Peyer's patch (tissue), 4 donors: ENCODE results near the gene CELSR3. TPM values are rescaled to one million over a fixed set of nuclear protein-coding genes. Genes with fewer than 3 reads are reported as not detected.

Experiments
- DNase-seq, 3 donors: peaks; one replicate each; pipeline ENCODE4 v3.0.0-alpha.2; 2017 to 2019
- H3K27ac ChIP-seq, 4 donors: fragments of 200-600 bp; sonication (generic); one replicate each; pipeline ENCODE4 v1.5.1; 2016 to 2019
- H3K27me3 ChIP-seq, 2 donors: fragments of 200-600 bp; sonication (generic); one replicate each; pipeline ENCODE4 v1.5.1; 2019
- H3K36me3 ChIP-seq, 3 donors: fragments of 200-600 bp; sonication (generic); one replicate each; pipeline ENCODE4 v1.5.1; 2016 to 2019
- H3K4me1 ChIP-seq, 4 donors: fragments of 200-600 bp; sonication (generic); one replicate each; pipeline ENCODE4 v1.5.1; 2016 to 2019
- H3K4me3 ChIP-seq, 4 donors: fragments of 200-600 bp; sonication (generic); 1 replicate in 3 of 4; 2 replicates in 1 of 4; pipeline ENCODE4 v1.5.1; 2016 to 2019; ENCODE audit warnings: mild to moderate bottlenecking in 1 of 4
- H3K9me3 ChIP-seq, 4 donors: fragments of 200-600 bp; sonication (generic); one replicate each; pipeline ENCODE4 v1.5.1; 2016 to 2019; ENCODE audit warnings: mild to moderate bottlenecking in 1 of 4
- CTCF ChIP-seq, 6 experiments: fragments of 450-650 bp in 4 of 6; fragments of 200-600 bp in 2 of 6; sonication (generic) in 1 of 6; IDR thresholded peaks; one replicate each; pipeline ENCODE4 v1.5.1; 2017 to 2019; ENCODE audit warnings: antibody characterized with exemption in 6 of 6, mild to moderate bottlenecking in 3 of 6, moderate library complexity in 1 of 6
- POLR2A ChIP-seq, 2 donors: fragments of 450-650 bp; IDR thresholded peaks; one replicate each; pipeline ENCODE4 v1.5.1; 2017; ENCODE audit warnings: antibody characterized with exemption in 2 of 2, mild to moderate bottlenecking in 2 of 2, moderate library complexity in 2 of 2
- total RNA-seq, 4 donors: library from RNA; depleted of rRNA; stranded (reverse); fragments of >200 nt; gene quantifications; one replicate each; pipeline ENCODE4 v1.1.0, GENCODE V29; 2016

Gene CELSR3
- total RNA-seq, 4 donors from 2014 or later: 2.3 to 5.0 (median 2.9) TPM

GRCh38 chr3:48631516-48632448, 30.9 kb downstream of the CELSR3 start:
- no peak for TF ChIP-seq POLR2A (IDR thresholded peaks at IDR 0.05)
- no peak for TF ChIP-seq CTCF (IDR thresholded peaks at IDR 0.05)
- no peak overlapping the region for H3K4me3 ChIP-seq
- no peak overlapping the region for H3K27ac ChIP-seq
- peaks cover 0 to 22% (median 4%) of the 10 kb centered on the region in 4 donors for H3K4me1 ChIP-seq
- peaks cover 0 to 62% (median 0%) of the 10 kb centered on the region in 3 donors for H3K36me3 ChIP-seq
- no peaks in the 10 kb centered on the region for H3K27me3 ChIP-seq
- DNase-seq: no peak
- H3K9me3 ChIP-seq: no peaks in the 10 kb centered on the region

- DNase-seq: no peak
- Histone ChIP-seq H3K4me3 (no peak overlapping the region), H3K27me3 (no peaks in the 10 kb centered on the region), H3K27ac (no peak overlapping the region), H3K4me1 (peaks cover 0 to 14% (median 2%) of the 10 kb centered on the region in 4 donors), H3K36me3 (peaks cover 0 to 70% (median 0%) of the 10 kb centered on the region in 3 donors), H3K9me3 (no peaks in the 10 kb centered on the region)
- TF ChIP-seq CTCF (IDR thresholded peaks at IDR 0.05): no peak
- no peak for TF ChIP-seq POLR2A (IDR thresholded peaks at IDR 0.05)
Measured at GRCh38 chr3:48630833-48631232, 31.9 kb downstream of the CELSR3 start.

- Histone ChIP-seq H3K27me3 (no peaks in the 10 kb centered on the region), H3K36me3 (peaks cover 0 to 74% (median 0%) of the 10 kb centered on the region in 3 donors), H3K4me1 (peaks cover 0 to 14% (median 2%) of the 10 kb centered on the region in 4 donors), H3K9me3 (no peaks in the 10 kb centered on the region), H3K27ac (no peak overlapping the region), H3K4me3 (no peak overlapping the region)
- no peak for TF ChIP-seq POLR2A (IDR thresholded peaks at IDR 0.05)
- no peak for TF ChIP-seq CTCF (IDR thresholded peaks at IDR 0.05)
- DNase-seq: no peak
Measured at GRCh38 chr3:48630407-48630806, 32.3 kb downstream of the CELSR3 start.

- H3K4me3 ChIP-seq: no peak overlapping the region
- peaks cover 0 to 79% (median 0%) of the 10 kb centered on the region in 3 donors for H3K36me3 ChIP-seq
- TF ChIP-seq POLR2A (IDR thresholded peaks at IDR 0.05): no peak
- no peak for TF ChIP-seq CTCF (IDR thresholded peaks at IDR 0.05)
- no peak overlapping the region for H3K27ac ChIP-seq
- no peaks in the 10 kb centered on the region for H3K27me3 ChIP-seq
- no peak for DNase-seq
- H3K9me3 ChIP-seq: no peaks in the 10 kb centered on the region
- peaks cover 0 to 14% (median 2%) of the 10 kb centered on the region in 4 donors for H3K4me1 ChIP-seq
Measured at GRCh38 chr3:48629894-48630293, 32.8 kb downstream of the CELSR3 start.

- DNase-seq: no peak
- H3K27me3 ChIP-seq: no peaks in the 10 kb centered on the region
- H3K27ac ChIP-seq: no peak overlapping the region
- no peak overlapping the region for H3K4me3 ChIP-seq
- no peaks in the 10 kb centered on the region for H3K9me3 ChIP-seq
- TF ChIP-seq CTCF (IDR thresholded peaks at IDR 0.05): no peak
- TF ChIP-seq POLR2A (IDR thresholded peaks at IDR 0.05): no peak
- H3K4me1 ChIP-seq: peaks cover 0 to 2% (median 0%) of the 10 kb centered on the region in 4 donors
- peaks cover 0 to 80% (median 0%) of the 10 kb centered on the region in 3 donors for H3K36me3 ChIP-seq
Measured at GRCh38 chr3:48628277-48629017, 34.2 kb downstream of the CELSR3 start.
